Measurements from ENCODE around the gene ROBO1. TPM values are rescaled to one million over a fixed set of nuclear protein-coding genes. Genes with fewer than 3 reads are reported as not detected.
A peak's percentile ranks its signal among the peaks of the same experiment; 100 is the strongest.

ROBO1 gene
- total RNA-seq, 1 donor from 2014 or later = 31.7 TPM

DNA sequence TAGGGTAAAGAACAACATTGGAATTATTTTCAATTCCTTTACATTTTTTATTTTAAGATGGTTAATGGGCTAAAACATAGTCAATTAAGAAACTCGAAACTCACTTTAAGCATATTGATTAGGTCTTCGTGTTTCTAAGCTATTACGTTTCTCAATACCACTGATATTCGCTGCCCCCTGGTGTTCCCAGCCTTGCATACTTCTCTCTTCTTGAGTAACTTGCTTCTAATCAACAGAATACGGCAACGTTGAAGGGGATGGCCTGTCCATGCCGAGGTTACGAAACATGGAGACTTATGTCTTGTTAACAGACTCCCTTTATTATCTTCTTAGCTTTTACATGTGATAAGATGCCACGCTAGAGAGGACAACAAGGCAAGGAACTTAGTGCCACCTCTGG, 43.6 kb downstream of the ROBO1 start:
- TF ChIP-seq, protein P1, sequence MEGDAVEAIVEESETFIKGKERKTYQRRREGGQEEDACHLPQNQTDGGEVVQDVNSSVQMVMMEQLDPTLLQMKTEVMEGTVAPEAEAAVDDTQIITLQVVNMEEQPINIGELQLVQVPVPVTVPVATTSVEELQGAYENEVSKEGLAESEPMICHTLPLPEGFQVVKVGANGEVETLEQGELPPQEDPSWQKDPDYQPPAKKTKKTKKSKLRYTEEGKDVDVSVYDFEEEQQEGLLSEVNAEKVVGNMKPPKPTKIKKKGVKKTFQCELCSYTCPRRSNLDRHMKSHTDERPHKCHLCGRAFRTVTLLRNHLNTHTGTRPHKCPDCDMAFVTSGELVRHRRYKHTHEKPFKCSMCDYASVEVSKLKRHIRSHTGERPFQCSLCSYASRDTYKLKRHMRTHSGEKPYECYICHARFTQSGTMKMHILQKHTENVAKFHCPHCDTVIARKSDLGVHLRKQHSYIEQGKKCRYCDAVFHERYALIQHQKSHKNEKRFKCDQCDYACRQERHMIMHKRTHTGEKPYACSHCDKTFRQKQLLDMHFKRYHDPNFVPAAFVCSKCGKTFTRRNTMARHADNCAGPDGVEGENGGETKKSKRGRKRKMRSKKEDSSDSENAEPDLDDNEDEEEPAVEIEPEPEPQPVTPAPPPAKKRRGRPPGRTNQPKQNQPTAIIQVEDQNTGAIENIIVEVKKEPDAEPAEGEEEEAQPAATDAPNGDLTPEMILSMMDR (IDR thresholded peaks at IDR 0.05; ENCODE audit: insufficient read depth, low read length, poor library complexity, severe bottlenecking) = peak; percentile 22
- Histone ChIP-seq H3K4me3 (ENCODE audit: low read depth, low read length) (no peak overlapping the region), H3K27me3 (ENCODE audit: control insufficient read depth, insufficient read depth, low read length) (no peaks in the 10 kb centered on the region), H3K36me3 (ENCODE audit: control insufficient read depth, insufficient read depth, low read length) (no peaks in the 10 kb centered on the region)
- no peak for DNase-seq (ENCODE audit: low read depth)

DNA sequence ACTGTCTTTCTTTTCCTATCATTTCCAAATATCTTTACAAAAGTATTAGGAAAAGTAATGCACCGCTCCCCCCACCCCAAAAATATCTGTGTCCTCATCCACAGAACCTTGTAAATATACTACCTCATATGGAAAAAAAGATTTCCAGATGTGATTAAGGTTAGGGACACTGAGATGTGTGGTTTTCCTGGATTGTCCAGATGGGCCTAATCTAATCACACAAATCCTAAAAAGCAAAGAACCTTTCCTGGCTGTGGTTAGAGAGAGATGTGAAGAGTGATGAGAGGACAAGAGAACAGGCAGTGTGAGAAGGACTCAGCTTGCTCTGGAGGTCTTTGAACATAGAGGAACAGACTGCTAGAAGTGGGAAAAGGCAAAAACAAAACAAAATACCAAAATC, 77.7 kb downstream of the ROBO1 start:
- TF ChIP-seq, protein P1 (IDR thresholded peaks at IDR 0.05; ENCODE audit: insufficient read depth, low read length, poor library complexity, severe bottlenecking) = no peak
- no peaks in the 10 kb centered on the region for H3K27me3 ChIP-seq (ENCODE audit: control insufficient read depth, insufficient read depth, low read length)
- DNase-seq (ENCODE audit: low read depth) = no peak
- no peak overlapping the region for H3K4me3 ChIP-seq (ENCODE audit: low read depth, low read length)
- H3K36me3 ChIP-seq (ENCODE audit: control insufficient read depth, insufficient read depth, low read length) = no peaks in the 10 kb centered on the region

DNA sequence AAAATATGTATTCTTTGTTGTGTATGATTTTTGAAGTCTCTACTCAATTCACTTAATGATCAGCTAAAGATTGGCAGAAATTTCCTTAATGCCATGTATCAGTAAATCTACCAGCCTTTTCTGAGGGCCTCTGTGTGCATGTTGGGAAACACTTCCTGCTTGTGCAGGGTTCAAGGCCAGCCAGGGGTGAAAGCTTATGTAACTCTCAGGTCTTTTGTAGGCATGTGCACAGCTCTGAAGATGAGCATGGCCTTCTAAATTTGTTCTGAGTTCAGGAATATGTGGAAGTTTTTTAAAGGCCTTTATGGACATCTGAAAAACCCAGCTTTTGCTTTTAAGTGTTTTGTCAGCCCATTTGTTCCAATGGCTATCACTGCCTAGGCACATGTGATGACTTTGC, 82.7 kb downstream of the ROBO1 start:
- Histone ChIP-seq H3K36me3 (ENCODE audit: control insufficient read depth, insufficient read depth, low read length) (no peaks in the 10 kb centered on the region), H3K27me3 (ENCODE audit: control insufficient read depth, insufficient read depth, low read length) (no peaks in the 10 kb centered on the region), H3K4me3 (ENCODE audit: low read depth, low read length) (no peak overlapping the region)
- TF ChIP-seq, protein P1 (IDR thresholded peaks at IDR 0.05; ENCODE audit: insufficient read depth, low read length, poor library complexity, severe bottlenecking) = no peak
- DNase-seq (ENCODE audit: low read depth) = no peak

DNA sequence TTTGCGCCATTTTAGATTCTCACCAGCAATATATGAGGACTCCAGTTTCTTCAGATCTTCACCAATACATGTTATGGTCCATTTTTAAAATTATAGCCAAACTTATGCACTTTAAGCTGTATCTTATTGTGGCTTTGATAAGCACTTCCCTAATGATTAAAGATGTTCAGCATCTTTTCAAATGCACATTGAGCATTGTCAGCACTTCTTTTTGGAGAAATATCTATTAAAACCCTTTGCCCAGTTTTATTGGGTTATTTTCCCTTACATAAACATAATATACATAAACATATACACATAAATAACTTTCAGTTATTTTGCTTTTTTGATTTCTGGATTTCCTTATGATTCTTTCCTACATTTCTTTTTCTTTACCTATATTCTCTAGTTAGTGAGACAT, 83.8 kb downstream of the ROBO1 start:
- no peak for DNase-seq (ENCODE audit: low read depth)
- TF ChIP-seq, protein P1 (IDR thresholded peaks at IDR 0.05; ENCODE audit: insufficient read depth, low read length, poor library complexity, severe bottlenecking) = no peak
- Histone ChIP-seq H3K4me3 (ENCODE audit: low read depth, low read length) (no peak overlapping the region), H3K36me3 (ENCODE audit: control insufficient read depth, insufficient read depth, low read length) (no peaks in the 10 kb centered on the region), H3K27me3 (ENCODE audit: control insufficient read depth, insufficient read depth, low read length) (no peaks in the 10 kb centered on the region)

DNA sequence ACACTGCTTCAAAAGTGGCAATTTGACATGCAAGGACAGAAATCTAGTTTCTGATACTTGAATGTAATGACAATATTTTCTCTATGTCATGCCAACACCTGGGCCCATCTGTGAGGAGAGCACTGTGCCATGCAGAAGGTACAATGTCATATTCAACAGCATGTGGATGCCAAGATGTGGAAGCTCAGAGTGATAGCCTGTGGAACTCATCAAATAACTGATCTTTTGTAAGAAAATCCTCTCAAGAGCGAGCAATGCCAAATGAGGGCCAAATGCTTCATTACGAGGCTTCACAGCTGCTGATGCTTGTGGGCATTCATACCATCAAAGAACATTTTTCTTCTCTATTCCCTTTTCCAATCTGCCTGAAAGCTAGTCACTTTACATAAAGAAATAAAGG, 95.1 kb downstream of the ROBO1 start:
- no peaks in the 10 kb centered on the region for H3K27me3 ChIP-seq (ENCODE audit: control insufficient read depth, insufficient read depth, low read length)
- DNase-seq (ENCODE audit: low read depth) = no peak
- TF ChIP-seq, protein P1 (IDR thresholded peaks at IDR 0.05; ENCODE audit: insufficient read depth, low read length, poor library complexity, severe bottlenecking) = no peak
- H3K36me3 ChIP-seq (ENCODE audit: control insufficient read depth, insufficient read depth, low read length) = no peaks in the 10 kb centered on the region
- no peak overlapping the region for H3K4me3 ChIP-seq (ENCODE audit: low read depth, low read length)

DNA sequence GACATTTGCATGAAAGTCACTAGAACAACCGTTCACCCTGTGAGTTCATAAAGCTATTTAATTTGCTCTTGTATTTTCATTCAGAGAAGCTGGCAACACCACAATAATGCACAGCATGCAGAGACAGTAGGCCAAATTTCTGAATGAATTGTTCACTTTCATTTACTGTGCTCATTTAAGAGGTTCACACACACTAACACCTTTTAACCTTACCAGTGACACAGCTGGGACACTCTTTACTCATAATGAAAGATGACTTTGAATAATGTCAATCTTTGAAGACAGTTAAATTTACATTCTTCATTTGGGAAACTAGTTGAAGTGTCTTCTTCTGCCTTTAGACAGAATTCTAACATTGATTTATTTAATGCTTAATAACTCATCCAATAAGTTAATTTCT, 95.7 kb downstream of the ROBO1 start:
- H3K4me3 ChIP-seq (ENCODE audit: low read depth, low read length) = no peak overlapping the region
- TF ChIP-seq, protein P1 (IDR thresholded peaks at IDR 0.05; ENCODE audit: insufficient read depth, low read length, poor library complexity, severe bottlenecking) = no peak
- no peaks in the 10 kb centered on the region for H3K36me3 ChIP-seq (ENCODE audit: control insufficient read depth, insufficient read depth, low read length)
- H3K27me3 ChIP-seq (ENCODE audit: control insufficient read depth, insufficient read depth, low read length) = no peaks in the 10 kb centered on the region
- DNase-seq (ENCODE audit: low read depth) = no peak
